ENCODE data around the gene RPTOR.

GRCh38 chr17:80599546-80600305 is 55.1 kb downstream of the RPTOR start:
- TF ChIP-seq CTCF (IDR thresholded peaks at IDR 0.05; ENCODE audit: extremely low read depth in 1 of 2, insufficient read depth in 1 of 2, low read depth in 1 of 2, low read length in 2 of 2) (no peak), POLR2AphosphoS5 (IDR thresholded peaks at IDR 0.05; ENCODE audit: insufficient read depth, low read depth, low read length) (no peak), JUN (IDR thresholded peaks at IDR 0.05; ENCODE audit: borderline replicate concordance, insufficient read depth, insufficient read length, low read depth) (no peak), POLR2A (IDR thresholded peaks at IDR 0.05; ENCODE audit: low read depth, low read length) (no peak), MAX (IDR thresholded peaks at IDR 0.05; ENCODE audit: insufficient read depth, insufficient read length) (no peak)

Data from endothelial cell of umbilical vein (primary cell).